ENCODE results near the gene WNT8A.
"Not testable (repeated sequence)": the region's sequence is repeated elsewhere in the genome, so short reads cannot be mapped to it uniquely, and the experiment has no call there.

DNA sequence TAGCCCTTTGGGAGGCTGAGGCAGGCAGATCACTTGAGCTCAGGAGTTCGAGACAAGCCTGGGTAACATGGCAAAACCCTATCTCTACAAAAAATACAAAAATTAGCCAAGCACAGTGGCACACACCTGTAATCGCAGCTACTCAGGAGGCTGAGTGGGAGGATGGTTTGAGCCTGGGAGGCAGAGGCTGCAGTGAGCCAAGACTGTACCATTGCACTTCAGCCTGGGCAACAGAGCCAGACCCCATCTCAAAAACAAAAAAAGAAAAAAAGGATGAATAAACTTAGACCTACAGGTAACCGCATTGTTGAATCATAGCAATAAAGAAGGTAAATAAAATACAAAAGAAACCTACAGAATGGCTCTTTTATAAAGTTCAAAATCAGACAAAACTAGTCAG, 38.5 kb upstream of the WNT8A start:
- TF ChIP-seq EZH2phosphoT487 (IDR thresholded peaks at IDR 0.05; ENCODE audit: low read depth, severe bottlenecking, unreplicated experiment) = not testable (repeated sequence)
- TF ChIP-seq, protein P1, sequence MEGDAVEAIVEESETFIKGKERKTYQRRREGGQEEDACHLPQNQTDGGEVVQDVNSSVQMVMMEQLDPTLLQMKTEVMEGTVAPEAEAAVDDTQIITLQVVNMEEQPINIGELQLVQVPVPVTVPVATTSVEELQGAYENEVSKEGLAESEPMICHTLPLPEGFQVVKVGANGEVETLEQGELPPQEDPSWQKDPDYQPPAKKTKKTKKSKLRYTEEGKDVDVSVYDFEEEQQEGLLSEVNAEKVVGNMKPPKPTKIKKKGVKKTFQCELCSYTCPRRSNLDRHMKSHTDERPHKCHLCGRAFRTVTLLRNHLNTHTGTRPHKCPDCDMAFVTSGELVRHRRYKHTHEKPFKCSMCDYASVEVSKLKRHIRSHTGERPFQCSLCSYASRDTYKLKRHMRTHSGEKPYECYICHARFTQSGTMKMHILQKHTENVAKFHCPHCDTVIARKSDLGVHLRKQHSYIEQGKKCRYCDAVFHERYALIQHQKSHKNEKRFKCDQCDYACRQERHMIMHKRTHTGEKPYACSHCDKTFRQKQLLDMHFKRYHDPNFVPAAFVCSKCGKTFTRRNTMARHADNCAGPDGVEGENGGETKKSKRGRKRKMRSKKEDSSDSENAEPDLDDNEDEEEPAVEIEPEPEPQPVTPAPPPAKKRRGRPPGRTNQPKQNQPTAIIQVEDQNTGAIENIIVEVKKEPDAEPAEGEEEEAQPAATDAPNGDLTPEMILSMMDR (IDR thresholded peaks at IDR 0.05; ENCODE audit: poor library complexity) = not testable (repeated sequence)
